ENCODE results near the gene OR2C1.

- TF ChIP-seq CTCF (IDR thresholded peaks at IDR 0.05) (no peak), POLR2A (IDR thresholded peaks at IDR 0.05) (no peak)
These were observed 8.1 kb downstream of the OR2C1 start for GRCh38 chr16:3363793-3364192.
